HL-60 (cell line): ENCODE data around the gene FAM20A.
A peak's percentile ranks its signal among the peaks of the same experiment; 100 is the strongest.

Source experiments
- DNase-seq, 2 experiments: peaks; one replicate each; pipeline ENCODE4 v3.0.0-alpha.2; 2010 to 2020; ENCODE audit warnings: low read depth in 1 of 2, low spot score in 1 of 2
- H3K27ac ChIP-seq: fragments of 250-450 bp; sonication (Bioruptor Pico); replicated peaks from 2 replicates; pipeline ENCODE4 v1.5.1; 2020; ENCODE audit warnings: mild to moderate bottlenecking, moderate library complexity
- H3K27me3 ChIP-seq: fragments of 250-450 bp; sonication (Bioruptor Pico); 2 replicates; pipeline ENCODE4 v1.5.1; 2021; ENCODE audit warnings: mild to moderate bottlenecking, moderate library complexity; ENCODE audit not compliant: insufficient read depth, poor library complexity, severe bottlenecking
- H3K4me3 ChIP-seq: replicated peaks from 2 replicates; pipeline ENCODE4 v1.5.1; 2011; ENCODE audit warnings: mild to moderate bottlenecking, control low read depth, low read length; ENCODE audit not compliant: insufficient read depth
- CTCF ChIP-seq: IDR thresholded peaks from one replicate; pipeline ENCODE4 v1.5.1; 2011; ENCODE audit warnings: low read length, control low read depth, inconsistent platforms; ENCODE audit not compliant: insufficient read depth
- GABPA ChIP-seq: IDR thresholded peaks from 2 replicates; pipeline ENCODE4 v1.6.1; 2012; ENCODE audit warnings: low read depth
- POLR2AphosphoS5 ChIP-seq: IDR thresholded peaks from 2 replicates; pipeline ENCODE4 v1.6.1; 2012; ENCODE audit warnings: low read depth
- REST ChIP-seq: IDR thresholded peaks from 2 replicates; pipeline ENCODE4 v1.6.1; 2012; ENCODE audit warnings: low read depth; ENCODE audit not compliant: insufficient replicate concordance
- SPI1 ChIP-seq: IDR thresholded peaks from 2 replicates; pipeline ENCODE4 v1.6.1; 2012; ENCODE audit warnings: low read depth, mild to moderate bottlenecking, borderline replicate concordance

FAM20A gene

GRCh38 chr17:68576137-68576536 lies 25.0 kb downstream of the FAM20A start:
- no peak overlapping the region for H3K27ac ChIP-seq
- no peaks in the 10 kb centered on the region for H3K27me3 ChIP-seq
- no peak for DNase-seq
- TF ChIP-seq POLR2AphosphoS5 = no peak
- TF ChIP-seq GABPA = no peak
- no peak for TF ChIP-seq CTCF
- TF ChIP-seq SPI1 = no peak
- no peak for TF ChIP-seq REST
- H3K4me3 ChIP-seq = no peak overlapping the region

- no peak for DNase-seq
- Histone ChIP-seq H3K4me3 (no peak overlapping the region), H3K27ac (no peak overlapping the region), H3K27me3 (no peaks in the 10 kb centered on the region)
- no peak for TF ChIP-seq SPI1
- no peak for TF ChIP-seq GABPA
- no peak for TF ChIP-seq REST
- no peak for TF ChIP-seq CTCF
- no peak for TF ChIP-seq POLR2AphosphoS5
Measured at GRCh38 chr17:68573338-68573737, 27.8 kb downstream of the FAM20A start.

- no peak overlapping the region for H3K27ac ChIP-seq
- DNase-seq = peak in 1 of 2 experiments; percentile 51
- no peak overlapping the region for H3K4me3 ChIP-seq
- no peaks in the 10 kb centered on the region for H3K27me3 ChIP-seq
- TF ChIP-seq SPI1 (peak; percentile 83), GABPA (no peak)
Measured at GRCh38 chr17:68572138-68572842, 28.9 kb downstream of the FAM20A start.

GRCh38 chr17:68570526-68570925 lies 30.6 kb downstream of the FAM20A start:
- H3K27me3 ChIP-seq = no peaks in the 10 kb centered on the region
- TF ChIP-seq POLR2AphosphoS5 (no peak), SPI1 (no peak), CTCF (no peak), GABPA (no peak), REST (no peak)
- no peak for DNase-seq
- H3K4me3 ChIP-seq = no peak overlapping the region
- no peak overlapping the region for H3K27ac ChIP-seq
